HG03520 (cell line): ENCODE results near the gene NDOR1.
A peak's percentile ranks its signal among the peaks of the same experiment; 100 is the strongest.

ENCODE experiments used
- ATAC-seq: cut with Tn5 transposase; IDR thresholded peaks from one replicate; pipeline ENCODE4 v1.9.1; 2021; ENCODE audit warnings: mild to moderate bottlenecking, moderate library complexity; ENCODE audit not compliant: unreplicated experiment

Gene NDOR1

GRCh38 chr9:137182836-137183235 is 22.7 kb upstream of the NDOR1 start:
- no peak for ATAC-seq

GRCh38 chr9:137183980-137184595 is 21.4 kb upstream of the NDOR1 start:
- no peak for ATAC-seq

- ATAC-seq: no peak
These were observed 20.4 kb upstream of the NDOR1 start for GRCh38 chr9:137184881-137185660.

- ATAC-seq: no peak
These were observed 19.6 kb upstream of the NDOR1 start for GRCh38 chr9:137185921-137186320.

GRCh38 chr9:137186385-137186784 is 19.1 kb upstream of the NDOR1 start:
- ATAC-seq: no peak

- ATAC-seq: no peak
These were observed 18.1 kb upstream of the NDOR1 start for GRCh38 chr9:137187386-137187785.

GRCh38 chr9:137188086-137188489 is 17.4 kb upstream of the NDOR1 start:
- no peak for ATAC-seq

GRCh38 chr9:137188490-137189296 is 16.8 kb upstream of the NDOR1 start, which contains the start of the genes ANAPC2 and SSNA1:
ANAPC2 (minus strand) TSS chr9:137188560; CDS start chr9:137188532, 28 bp downstream.
SSNA1 (plus strand) TSS chr9:137188676; CDS start chr9:137188727, 51 bp downstream.
- peak; percentile 76 for ATAC-seq

GRCh38 chr9:137189297-137190295 is 15.9 kb upstream of the NDOR1 start:
- no peak for ATAC-seq

GRCh38 chr9:137190315-137190856 is 15.1 kb upstream of the NDOR1 start:
- no peak for ATAC-seq

- no peak for ATAC-seq
These were observed 14.3 kb upstream of the NDOR1 start for GRCh38 chr9:137191245-137191644.

GRCh38 chr9:137191691-137192447 is 13.6 kb upstream of the NDOR1 start:
- no peak for ATAC-seq

- ATAC-seq: no peak
These were observed 13.1 kb upstream of the NDOR1 start for GRCh38 chr9:137192448-137192780.

- ATAC-seq: no peak
These were observed 12.6 kb upstream of the NDOR1 start for GRCh38 chr9:137192859-137193258.

- no peak for ATAC-seq
These were observed 11.7 kb upstream of the NDOR1 start for GRCh38 chr9:137193771-137194170.

- ATAC-seq: no peak
These were observed 11.1 kb upstream of the NDOR1 start for GRCh38 chr9:137194388-137194787.

- ATAC-seq: no peak
These were observed 10.6 kb upstream of the NDOR1 start for GRCh38 chr9:137194909-137195308.

GRCh38 chr9:137195525-137196220 is 9.8 kb upstream of the NDOR1 start:
- no peak for ATAC-seq
